ENCODE data around the gene BUB1B.

DNA sequence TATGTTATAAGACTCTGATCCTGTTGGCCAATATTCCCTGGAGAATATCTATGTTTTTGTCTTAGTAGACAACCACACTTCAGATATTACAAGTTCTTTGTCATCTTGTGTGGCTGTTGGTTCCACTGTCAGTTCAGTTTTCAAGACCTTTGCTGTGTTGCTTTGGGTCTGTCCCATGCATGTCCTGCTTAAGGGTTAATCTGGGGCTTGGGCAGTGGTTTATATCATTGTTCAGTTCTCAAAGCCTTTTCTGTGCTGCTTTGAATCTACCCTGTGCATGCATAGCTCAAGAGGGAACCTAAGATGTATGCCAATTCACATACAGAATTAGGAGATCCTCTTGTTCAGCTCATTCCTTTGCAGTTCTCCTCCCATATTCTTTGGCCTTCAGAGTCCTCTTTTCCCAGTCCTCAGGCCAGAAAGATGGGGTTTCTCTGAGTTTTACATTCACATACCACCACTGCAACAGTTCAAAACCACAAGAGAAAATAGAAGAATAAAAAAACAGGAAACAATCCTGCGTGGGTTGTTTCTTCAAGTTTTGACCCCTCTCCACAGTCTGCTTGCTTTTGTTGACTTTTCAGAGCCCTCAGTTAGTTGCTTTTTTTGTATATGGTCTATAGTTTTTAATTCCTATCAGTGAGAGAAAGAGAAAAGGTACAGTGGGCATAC is 21.6 kb downstream of the BUB1B start:
- no peak for TF ChIP-seq POLR2A (IDR thresholded peaks at IDR 0.05)
- no peak for TF ChIP-seq POLR2AphosphoS5 (IDR thresholded peaks at IDR 0.05)
- TF ChIP-seq CTCF (IDR thresholded peaks at IDR 0.05): no peak
- TF ChIP-seq EP300 (IDR thresholded peaks at IDR 0.05; ENCODE audit: low read depth): no peak

Measured in transverse colon (tissue), 4 donors.